ENCODE measurements around the gene CCDC12. TPM values are rescaled to one million over a fixed set of nuclear protein-coding genes. Genes with fewer than 3 reads are reported as not detected.

CCDC12 gene
- total and polyA plus RNA-seq, 2 of the 13 experiments (the other 11 are each of a cell fraction or from before 2014, with no cell fraction given), result 30.1 to 49.5 TPM

DNA sequence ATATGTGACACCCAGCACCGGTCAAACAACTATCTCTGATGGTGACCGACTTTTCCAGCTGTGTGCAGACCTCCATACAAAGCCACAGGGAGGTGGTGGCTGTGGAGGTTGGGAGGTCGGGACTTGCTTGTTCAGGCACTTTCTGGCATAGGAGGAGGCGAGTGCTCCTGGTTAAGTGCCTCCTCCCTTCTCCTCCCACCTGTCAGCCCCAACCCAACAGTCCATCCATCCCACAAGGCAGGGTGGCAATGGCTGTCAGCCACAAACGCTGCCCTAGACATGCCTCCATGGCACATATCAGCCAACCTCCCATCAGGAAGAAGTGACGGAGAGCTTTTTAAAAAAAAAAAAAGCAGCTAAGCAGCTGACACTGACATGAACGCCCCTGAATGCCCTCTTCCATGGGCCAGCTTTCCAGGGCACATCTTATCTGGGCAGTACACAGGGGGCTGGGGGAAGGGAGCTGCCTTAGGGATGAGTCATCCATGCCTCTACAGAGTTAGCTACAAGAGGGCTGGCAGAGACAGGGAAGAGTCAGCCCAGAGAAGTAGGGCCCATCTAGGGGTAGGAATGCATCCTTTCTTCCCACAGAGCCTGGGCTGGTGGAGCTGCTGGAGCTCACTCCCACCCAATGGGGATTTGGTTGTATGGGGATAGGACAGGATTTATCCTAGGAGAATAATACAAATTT lies 41.2 kb downstream of the CCDC12 start (continued):
- TF ChIP-seq, protein P1, sequence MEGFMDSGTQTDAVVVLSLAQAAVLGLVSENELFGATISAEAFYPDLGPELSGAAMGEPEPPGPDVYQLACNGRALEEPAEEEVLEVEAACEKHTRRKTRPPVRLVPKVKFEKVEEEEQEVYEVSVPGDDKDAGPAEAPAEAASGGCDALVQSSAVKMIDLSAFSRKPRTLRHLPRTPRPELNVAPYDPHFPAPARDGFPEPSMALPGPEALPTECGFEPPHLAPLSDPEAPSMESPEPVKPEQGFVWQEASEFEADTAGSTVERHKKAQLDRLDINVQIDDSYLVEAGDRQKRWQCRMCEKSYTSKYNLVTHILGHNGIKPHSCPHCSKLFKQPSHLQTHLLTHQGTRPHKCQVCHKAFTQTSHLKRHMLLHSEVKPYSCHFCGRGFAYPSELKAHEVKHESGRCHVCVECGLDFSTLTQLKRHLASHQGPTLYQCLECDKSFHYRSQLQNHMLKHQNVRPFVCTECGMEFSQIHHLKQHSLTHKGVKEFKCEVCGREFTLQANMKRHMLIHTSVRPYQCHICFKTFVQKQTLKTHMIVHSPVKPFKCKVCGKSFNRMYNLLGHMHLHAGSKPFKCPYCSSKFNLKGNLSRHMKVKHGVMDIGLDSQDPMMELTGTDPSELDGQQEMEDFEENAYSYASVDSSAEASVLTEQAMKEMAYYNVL (CRISPR knock-in tag; IDR thresholded peaks at IDR 0.05; ENCODE audit: borderline replicate concordance), result 0 out of 2 replicates have a peak, but pooled peaks have one; percentile 39
- TF ChIP-seq EED (CRISPR knock-in tag; IDR thresholded peaks at IDR 0.05) (no peak), MYNN (CRISPR knock-in tag; IDR thresholded peaks at IDR 0.05; ENCODE audit: low read depth) (no peak), ZNF737 (CRISPR knock-in tag; IDR thresholded peaks at IDR 0.05; ENCODE audit: borderline replicate concordance) (no peak), FOSL2 (CRISPR knock-in tag; IDR thresholded peaks at IDR 0.05) (peak; percentile 99), TOPORS (CRISPR knock-in tag; IDR thresholded peaks at IDR 0.05) (no peak), HDAC1 (CRISPR knock-in tag; IDR thresholded peaks at IDR 0.05) (0 out of 2 replicates have a peak, but pooled peaks have one; percentile 16), ZNF577 (CRISPR knock-in tag; IDR thresholded peaks at IDR 0.05; ENCODE audit: borderline replicate concordance, low read depth) (no peak), PHF21A (CRISPR knock-in tag; IDR thresholded peaks at IDR 0.05) (peak; percentile 15; the same call in 1 of the 2 replicates), ZNF816 (CRISPR knock-in tag; IDR thresholded peaks at IDR 0.05; ENCODE audit: borderline replicate concordance) (no peak), FOXA1 (IDR thresholded peaks at IDR 0.05) (no peak), FOXA1 (CRISPR knock-in tag; IDR thresholded peaks at IDR 0.05) (peak; percentile 33; the same call in 1 of the 2 replicates), MXI1 (IDR thresholded peaks at IDR 0.05; ENCODE audit: borderline replicate concordance, low read depth, low read length) (0 out of 3 replicates have a peak, but pooled peaks have one; percentile 29)
- TF ChIP-seq, protein P2, sequence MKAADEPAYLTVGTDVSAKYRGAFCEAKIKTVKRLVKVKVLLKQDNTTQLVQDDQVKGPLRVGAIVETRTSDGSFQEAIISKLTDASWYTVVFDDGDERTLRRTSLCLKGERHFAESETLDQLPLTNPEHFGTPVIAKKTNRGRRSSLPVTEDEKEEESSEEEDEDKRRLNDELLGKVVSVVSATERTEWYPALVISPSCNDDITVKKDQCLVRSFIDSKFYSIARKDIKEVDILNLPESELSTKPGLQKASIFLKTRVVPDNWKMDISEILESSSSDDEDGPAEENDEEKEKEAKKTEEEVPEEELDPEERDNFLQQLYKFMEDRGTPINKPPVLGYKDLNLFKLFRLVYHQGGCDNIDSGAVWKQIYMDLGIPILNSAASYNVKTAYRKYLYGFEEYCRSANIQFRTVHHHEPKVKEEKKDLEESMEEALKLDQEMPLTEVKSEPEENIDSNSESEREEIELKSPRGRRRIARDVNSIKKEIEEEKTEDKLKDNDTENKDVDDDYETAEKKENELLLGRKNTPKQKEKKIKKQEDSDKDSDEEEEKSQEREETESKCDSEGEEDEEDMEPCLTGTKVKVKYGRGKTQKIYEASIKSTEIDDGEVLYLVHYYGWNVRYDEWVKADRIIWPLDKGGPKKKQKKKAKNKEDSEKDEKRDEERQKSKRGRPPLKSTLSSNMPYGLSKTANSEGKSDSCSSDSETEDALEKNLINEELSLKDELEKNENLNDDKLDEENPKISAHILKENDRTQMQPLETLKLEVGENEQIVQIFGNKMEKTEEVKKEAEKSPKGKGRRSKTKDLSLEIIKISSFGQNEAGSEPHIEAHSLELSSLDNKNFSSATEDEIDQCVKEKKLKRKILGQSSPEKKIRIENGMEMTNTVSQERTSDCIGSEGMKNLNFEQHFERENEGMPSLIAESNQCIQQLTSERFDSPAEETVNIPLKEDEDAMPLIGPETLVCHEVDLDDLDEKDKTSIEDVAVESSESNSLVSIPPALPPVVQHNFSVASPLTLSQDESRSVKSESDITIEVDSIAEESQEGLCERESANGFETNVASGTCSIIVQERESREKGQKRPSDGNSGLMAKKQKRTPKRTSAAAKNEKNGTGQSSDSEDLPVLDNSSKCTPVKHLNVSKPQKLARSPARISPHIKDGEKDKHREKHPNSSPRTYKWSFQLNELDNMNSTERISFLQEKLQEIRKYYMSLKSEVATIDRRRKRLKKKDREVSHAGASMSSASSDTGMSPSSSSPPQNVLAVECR (CRISPR knock-in tag; IDR thresholded peaks at IDR 0.05; ENCODE audit: borderline replicate concordance), result no peak; the same call in 1 of the 2 replicates
- TF ChIP-seq, protein P3, sequence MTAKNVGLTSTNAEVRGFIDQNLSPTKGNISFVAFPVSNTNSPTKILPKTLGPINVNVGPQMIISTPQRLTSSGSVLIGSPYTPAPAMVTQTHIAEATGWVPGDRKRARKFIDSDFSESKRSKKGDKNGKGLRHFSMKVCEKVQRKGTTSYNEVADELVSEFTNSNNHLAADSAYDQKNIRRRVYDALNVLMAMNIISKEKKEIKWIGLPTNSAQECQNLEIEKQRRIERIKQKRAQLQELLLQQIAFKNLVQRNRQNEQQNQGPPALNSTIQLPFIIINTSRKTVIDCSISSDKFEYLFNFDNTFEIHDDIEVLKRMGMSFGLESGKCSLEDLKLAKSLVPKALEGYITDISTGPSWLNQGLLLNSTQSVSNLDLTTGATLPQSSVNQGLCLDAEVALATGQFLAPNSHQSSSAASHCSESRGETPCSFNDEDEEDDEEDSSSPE (CRISPR knock-in tag; IDR thresholded peaks at IDR 0.05), result no peak
- TF ChIP-seq, protein P4, sequence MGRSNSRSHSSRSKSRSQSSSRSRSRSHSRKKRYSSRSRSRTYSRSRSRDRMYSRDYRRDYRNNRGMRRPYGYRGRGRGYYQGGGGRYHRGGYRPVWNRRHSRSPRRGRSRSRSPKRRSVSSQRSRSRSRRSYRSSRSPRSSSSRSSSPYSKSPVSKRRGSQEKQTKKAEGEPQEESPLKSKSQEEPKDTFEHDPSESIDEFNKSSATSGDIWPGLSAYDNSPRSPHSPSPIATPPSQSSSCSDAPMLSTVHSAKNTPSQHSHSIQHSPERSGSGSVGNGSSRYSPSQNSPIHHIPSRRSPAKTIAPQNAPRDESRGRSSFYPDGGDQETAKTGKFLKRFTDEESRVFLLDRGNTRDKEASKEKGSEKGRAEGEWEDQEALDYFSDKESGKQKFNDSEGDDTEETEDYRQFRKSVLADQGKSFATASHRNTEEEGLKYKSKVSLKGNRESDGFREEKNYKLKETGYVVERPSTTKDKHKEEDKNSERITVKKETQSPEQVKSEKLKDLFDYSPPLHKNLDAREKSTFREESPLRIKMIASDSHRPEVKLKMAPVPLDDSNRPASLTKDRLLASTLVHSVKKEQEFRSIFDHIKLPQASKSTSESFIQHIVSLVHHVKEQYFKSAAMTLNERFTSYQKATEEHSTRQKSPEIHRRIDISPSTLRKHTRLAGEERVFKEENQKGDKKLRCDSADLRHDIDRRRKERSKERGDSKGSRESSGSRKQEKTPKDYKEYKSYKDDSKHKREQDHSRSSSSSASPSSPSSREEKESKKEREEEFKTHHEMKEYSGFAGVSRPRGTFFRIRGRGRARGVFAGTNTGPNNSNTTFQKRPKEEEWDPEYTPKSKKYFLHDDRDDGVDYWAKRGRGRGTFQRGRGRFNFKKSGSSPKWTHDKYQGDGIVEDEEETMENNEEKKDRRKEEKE (IDR thresholded peaks at IDR 0.05), result no peak
- TF ChIP-seq, protein P5, sequence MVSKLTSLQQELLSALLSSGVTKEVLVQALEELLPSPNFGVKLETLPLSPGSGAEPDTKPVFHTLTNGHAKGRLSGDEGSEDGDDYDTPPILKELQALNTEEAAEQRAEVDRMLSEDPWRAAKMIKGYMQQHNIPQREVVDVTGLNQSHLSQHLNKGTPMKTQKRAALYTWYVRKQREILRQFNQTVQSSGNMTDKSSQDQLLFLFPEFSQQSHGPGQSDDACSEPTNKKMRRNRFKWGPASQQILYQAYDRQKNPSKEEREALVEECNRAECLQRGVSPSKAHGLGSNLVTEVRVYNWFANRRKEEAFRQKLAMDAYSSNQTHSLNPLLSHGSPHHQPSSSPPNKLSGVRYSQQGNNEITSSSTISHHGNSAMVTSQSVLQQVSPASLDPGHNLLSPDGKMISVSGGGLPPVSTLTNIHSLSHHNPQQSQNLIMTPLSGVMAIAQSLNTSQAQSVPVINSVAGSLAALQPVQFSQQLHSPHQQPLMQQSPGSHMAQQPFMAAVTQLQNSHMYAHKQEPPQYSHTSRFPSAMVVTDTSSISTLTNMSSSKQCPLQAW (CRISPR knock-in tag; IDR thresholded peaks at IDR 0.05), result 0 out of 2 replicates have a peak, but pooled peaks have one; percentile 1
